Activated CD4-positive, alpha-beta T cell treated with anti-CD3 and anti-CD28 coated beads, Interleukin-2, Interleukin-4, amounts not matched to agents 100 ng/mL and 50 ng/mL, durations not matched to agents 16 hours and 8 hours (primary cell): Measurements from ENCODE around the gene COL4A6.

Experiments used
- DNase-seq: peaks from one replicate; pipeline ENCODE4 v3.0.0-alpha.2; 2020; ENCODE audit warnings: low spot score

COL4A6 gene

GRCh38 chrX:108331126-108331909, 106.9 kb downstream of the COL4A6 start:
- DNase-seq, result no peak

DNA sequence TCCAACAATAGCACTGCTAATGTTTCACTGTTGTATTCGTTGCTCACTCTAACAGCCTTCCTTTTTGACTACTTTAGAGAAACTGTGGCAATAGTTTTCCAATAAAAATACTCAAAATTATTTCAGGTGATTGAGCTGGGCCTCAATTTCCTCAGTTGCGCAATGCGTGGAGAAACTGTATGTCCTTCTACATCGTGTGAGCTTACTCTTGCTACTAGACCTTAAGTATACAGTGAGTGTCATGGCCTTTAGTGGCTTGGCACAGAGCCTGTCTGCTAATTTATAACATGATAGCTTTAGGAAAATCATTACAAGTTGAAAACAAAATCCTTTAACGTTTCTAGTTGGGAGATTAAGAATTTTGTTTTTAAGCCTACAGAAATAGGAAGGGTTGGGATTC, 114.5 kb downstream of the COL4A6 start:
- DNase-seq, result no peak

GRCh38 chrX:108322234-108322633, 116.0 kb downstream of the COL4A6 start:
- no peak for DNase-seq

DNA sequence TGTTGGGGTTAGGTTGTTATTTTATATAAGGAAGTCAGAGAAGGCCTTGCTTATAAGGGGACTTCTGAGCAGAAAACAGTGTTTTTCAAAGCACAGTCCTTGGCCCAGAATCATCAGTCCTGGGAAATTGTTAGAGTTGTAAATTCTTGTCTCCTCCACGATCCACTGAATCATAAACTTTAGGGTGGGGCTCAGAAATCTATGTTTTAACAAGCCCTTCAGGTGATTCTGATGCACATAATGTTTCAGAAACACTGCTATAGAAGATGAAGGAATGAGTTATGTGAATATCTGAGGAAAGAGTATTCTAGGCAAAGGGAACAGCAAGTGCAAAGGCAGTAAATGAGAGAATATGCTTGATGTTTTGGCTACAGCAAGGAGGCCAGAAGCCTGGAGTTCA, 121.8 kb downstream of the COL4A6 start:
- no peak for DNase-seq

DNA sequence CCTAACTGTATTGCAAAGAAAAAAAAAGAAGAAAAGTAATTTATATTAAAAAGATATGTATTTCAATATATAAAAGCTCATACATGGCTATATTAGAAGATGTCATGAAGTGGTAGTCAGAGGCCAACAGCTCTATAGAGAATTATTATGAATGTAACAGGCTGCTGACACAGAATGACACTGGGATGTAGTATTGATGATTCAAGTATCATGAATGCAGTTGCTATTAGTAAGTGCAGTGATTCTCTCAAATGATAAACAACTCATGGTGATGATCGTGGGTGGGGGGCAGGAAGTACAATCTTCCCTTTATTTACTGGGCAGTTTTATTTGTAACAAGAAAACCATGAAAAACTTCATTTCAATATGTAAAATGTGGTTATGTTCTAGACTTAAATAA, 124.6 kb downstream of the COL4A6 start:
- DNase-seq, result no peak

GRCh38 chrX:108312957-108313356, 125.3 kb downstream of the COL4A6 start:
- DNase-seq, result no peak

DNA sequence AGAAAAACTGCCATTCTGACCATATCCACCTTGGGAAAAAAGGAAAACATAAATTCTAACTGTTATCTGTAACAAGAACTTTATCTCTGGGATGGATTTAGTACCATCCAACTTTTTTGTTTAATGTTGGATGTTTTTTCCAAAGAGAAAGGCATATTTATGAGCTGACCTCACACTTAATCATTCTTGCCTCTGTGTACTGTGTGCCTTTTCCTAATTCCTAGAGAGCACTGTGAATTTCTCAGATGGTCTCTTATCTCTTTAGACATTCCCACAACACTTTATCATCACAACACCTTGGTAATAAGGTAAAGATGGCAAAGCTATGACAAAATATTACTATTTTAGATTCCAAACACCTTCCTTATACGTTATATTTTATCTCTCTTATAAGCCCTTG, 126.2 kb downstream of the COL4A6 start:
- DNase-seq, result no peak

GRCh38 chrX:108310506-108310905, 127.7 kb downstream of the COL4A6 start:
- DNase-seq, result no peak

DNA sequence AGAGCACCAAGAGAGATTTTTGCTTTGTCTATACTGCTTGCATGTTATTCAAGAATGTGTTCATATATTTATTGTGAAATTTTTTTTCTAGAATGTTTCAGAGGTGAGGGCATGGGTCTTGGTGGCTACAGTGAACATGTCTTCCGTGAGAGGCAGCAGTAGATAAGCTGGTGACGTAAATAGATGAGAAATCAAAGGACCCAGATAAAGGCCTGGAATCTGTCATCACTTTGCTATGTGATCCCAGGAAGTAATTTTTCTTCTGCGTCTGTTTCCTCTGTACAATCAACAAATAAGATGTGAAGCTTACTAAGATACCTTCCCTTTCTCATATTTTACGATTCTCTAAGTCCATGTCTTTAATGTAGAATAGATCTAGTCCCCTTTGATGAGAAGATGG, 129.1 kb downstream of the COL4A6 start:
- no peak for DNase-seq

- no peak for DNase-seq
Observed at GRCh38 chrX:108307132-108308085, 130.8 kb downstream of the COL4A6 start.

DNA sequence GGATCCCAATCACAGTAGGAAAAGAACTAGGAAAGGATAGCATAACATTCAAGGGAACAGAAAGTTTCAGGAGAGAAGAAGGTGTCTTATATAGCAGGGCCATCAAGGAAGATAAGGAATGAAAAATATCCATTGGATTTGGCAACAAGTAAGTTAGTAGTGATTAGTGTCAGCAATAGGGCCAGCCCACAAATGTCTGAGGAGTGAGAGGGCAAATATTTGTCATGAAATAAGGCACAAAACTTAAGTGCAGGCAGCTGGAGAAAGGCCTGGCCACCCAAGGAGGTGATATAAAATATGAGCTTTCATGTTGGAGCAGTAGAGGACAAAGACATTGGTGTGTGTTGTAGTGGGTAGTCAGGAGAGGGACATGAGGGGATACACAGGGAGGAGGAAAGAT, 132.1 kb downstream of the COL4A6 start:
- no peak for DNase-seq

GRCh38 chrX:108304757-108305156, 133.5 kb downstream of the COL4A6 start:
- DNase-seq, result no peak

DNA sequence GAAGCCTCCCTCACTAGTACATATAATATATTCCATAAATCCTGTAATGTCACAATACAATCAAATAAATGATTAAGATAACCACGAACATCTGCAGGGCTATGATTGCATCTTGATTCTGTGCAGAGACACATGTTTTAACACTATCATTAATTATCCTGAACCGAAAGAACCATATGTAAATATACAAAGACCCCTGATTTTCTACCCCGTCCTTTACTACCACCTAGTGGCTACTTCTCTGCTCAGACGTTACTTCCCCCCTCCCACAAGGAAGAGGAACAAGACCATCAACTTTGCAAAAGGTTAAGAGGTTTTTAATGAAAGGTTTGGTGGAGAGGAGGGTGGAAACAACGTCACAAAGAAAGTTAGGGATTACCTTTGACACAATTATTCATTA, 134.0 kb downstream of the COL4A6 start:
- DNase-seq, result no peak

DNA sequence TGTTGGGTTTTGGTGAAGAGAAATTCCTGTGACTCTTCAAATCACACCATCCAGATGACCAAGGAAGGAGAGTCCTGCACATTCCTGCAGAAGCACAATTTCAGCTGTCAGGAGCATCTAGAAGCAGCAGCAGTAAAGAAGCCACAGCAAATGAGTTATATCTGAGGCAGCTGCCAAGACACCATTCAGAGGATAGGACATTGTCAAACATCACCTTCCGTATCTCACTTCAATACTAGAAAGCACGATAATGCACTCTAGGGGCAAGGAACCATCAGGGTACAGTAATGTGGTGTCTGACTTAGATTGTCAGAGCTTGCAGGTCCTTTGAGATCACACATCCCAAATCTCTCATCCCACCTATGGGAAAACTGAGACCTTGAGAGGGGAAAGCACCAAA, 134.5 kb downstream of the COL4A6 start:
- no peak for DNase-seq

DNA sequence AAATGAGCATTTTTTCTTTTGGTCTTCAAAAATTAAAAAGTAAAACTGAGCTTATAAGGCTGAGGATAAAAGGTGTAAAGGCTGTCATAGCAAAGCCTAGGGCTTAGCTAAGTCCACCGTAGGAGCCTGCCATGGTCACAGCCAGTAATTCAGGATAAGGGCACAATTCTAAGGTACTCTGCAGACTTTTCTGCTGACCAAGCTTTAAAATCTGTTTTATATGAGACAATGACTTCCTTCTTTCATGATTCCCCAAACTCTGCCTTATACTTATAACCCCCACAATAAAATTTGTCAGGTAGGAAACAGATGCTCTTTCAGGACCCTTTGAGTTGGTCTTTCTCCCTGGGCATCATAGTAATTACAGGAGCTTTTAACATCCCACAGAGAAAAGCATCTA, 138.5 kb downstream of the COL4A6 start:
- no peak for DNase-seq

DNA sequence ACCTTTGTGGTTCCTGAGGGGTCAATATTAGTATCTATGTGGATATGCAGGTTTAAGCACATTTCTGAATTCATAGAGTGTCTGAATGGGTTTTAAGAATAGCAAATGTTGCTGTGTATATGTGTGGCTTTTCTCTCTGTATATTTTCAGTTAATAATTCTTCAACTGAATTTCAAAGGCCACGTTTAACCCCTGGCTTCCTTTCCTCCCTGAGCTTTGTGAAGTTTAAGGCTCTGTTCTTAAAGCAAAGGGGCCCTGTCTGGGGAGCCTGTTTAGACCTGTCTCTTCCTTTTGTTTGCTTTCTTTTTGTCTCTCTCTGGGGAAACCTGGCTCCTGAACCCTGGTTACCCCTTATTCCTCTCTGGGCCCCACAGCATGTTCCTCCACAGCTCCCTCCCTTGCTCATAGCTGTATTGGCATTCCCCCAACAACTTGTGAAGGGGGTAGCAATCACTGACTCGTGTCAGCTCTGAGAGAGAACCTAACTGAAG, 139.1 kb downstream of the COL4A6 start:
- no peak for DNase-seq

- DNase-seq, result no peak
Observed at GRCh38 chrX:108298165-108298602, 140.0 kb downstream of the COL4A6 start.

GRCh38 chrX:108297290-108297689, 140.9 kb downstream of the COL4A6 start:
- no peak for DNase-seq

GRCh38 chrX:108292053-108292452, 146.2 kb downstream of the COL4A6 start:
- DNase-seq, result no peak

- no peak for DNase-seq
Observed at GRCh38 chrX:108285918-108286317, 152.3 kb downstream of the COL4A6 start.

DNA sequence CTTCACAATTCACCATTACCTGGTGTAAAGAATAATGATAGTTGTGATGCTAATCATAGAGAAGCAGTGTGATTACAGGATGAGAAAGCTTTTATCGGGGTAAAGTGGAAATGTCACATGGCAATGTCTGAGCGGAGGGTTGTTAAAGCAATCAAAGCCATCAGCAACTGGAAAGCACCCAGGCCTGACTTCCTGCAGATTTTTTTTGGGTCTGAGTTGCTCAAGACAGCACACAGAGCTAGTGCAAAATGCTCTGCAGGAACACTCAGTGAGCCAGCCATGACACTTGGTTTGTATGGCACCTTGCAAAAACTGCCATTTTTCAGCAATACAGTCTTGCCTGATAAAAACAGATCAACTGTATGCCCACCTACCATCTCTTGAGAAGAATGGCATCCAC, 152.9 kb downstream of the COL4A6 start:
- no peak for DNase-seq

DNA sequence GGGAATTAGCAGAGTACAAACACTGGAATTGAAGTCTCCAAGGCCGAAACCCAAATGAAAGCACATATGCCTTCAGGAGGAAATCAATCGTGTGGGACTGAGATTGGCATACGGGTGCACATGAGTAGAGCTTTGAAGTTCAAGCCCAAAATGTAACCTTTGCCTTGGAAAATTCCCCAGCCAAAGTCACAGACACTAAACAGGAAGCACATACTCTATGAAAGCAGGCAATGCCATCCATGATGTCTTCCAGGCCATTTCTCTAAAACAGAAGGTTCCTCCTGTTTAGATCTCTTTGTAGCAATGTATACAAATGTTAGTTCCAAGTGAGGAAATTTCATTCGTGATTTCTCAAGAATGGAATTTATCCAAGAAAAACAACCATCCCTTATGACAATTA, 162.5 kb downstream of the COL4A6 start:
- no peak for DNase-seq

GRCh38 chrX:108271397-108271787, 166.8 kb downstream of the COL4A6 start:
- DNase-seq, result no peak
